ENCODE results near the gene SV2B. TPM values are rescaled to one million over a fixed set of nuclear protein-coding genes. Genes with fewer than 3 reads are reported as not detected.

SV2B gene
- polyA plus RNA-seq, 1 donor, result 0.67 TPM

GRCh38 chr15:91136386-91136923 lies 36.4 kb downstream of the SV2B start:
- no peak for DNase-seq

- no peak for DNase-seq
These were observed 40.5 kb downstream of the SV2B start for GRCh38 chr15:91140601-91141000.

DNA sequence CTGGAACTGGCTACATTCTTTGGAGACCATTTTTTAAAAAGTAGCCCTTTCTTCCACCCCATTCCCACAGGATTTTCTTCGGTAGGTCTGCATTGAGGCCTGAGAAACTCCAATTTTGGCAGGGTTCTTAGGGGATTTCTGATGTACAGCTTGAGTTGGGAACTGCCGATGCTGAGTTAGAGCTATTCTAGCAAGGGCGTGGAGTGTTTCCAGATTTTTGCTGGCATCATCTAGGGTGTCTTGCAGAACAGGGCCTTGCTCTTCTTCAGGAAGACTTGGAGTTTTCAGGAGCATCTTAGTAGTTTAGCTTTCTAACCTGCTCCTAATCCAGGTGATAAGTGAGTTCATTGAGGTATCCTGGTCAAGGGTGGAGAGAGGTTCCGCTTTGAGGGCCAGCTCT lies 41.0 kb downstream of the SV2B start:
- no peak for DNase-seq

DNA sequence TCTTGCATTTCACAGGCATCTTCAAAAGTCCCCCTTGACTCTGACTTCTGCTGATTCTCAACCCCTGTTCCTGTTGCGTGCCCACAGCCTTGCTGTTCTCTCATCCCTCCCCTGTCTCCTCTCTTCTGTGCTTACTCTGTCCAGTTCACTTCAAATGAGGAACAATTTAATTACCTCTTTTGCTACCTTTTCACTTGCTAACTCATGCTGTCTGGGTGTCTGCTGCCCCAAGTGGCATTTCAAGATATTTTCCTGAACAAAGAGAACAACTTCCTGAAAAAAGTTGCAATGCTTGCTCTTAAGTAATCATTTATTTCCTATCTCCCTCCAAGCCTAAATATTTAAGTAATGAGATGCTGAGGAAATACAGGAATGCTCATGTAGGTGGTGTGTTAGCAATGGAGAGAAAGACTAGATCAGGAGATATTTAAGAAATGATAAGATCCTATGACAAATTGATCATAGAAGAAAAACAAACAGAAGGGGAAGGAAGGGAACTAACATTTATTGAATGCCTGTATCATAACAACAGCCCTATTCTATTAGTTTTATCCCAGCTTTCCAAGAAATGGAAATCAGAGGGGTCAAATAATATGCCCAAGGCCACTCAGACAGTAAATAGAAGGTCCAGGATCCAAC lies 42.2 kb downstream of the SV2B start:
- DNase-seq, result no peak

DNA sequence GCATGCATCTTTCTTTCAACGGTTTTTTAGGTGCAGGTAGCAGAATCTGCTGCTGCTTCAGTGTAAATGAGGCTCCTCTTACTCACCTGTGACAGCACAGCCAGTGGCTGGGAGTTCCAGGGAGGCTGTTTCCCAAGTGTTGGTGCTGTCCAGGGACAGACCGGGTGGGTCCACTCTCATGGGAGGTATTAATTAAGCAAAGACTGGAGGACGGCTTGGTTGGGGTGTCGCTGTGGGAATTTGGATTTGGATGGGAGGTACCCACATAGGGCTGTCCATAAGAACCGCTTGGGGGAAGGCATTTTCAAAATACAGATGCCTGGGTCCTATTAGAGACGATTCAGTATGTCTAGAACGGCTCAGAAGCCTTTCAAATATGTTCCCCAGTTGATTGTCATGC lies 42.9 kb downstream of the SV2B start:
- no peak for DNase-seq

- DNase-seq, result no peak
These were observed 46.7 kb downstream of the SV2B start for GRCh38 chr15:91146728-91147127.

DNA sequence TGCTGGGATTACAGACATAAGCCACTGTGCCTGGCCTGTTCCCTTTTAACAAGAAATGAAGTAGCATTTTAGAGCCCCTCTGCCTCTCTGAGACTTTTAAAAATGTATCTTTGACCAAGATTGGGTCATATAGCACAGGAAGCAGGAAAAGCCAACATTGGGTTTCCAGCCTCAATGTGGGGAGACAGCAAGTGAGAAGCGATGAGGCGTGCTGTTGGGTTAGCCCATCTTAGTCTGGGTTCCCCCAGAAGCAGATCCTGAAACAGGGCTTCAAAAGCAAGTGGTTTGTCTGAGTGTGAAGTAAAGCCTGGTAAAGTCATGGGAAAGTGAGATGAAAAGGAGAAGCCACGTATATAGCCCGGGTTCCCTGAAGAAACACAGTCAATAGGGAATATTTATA lies 48.2 kb downstream of the SV2B start:
- DNase-seq, result no peak

DNA sequence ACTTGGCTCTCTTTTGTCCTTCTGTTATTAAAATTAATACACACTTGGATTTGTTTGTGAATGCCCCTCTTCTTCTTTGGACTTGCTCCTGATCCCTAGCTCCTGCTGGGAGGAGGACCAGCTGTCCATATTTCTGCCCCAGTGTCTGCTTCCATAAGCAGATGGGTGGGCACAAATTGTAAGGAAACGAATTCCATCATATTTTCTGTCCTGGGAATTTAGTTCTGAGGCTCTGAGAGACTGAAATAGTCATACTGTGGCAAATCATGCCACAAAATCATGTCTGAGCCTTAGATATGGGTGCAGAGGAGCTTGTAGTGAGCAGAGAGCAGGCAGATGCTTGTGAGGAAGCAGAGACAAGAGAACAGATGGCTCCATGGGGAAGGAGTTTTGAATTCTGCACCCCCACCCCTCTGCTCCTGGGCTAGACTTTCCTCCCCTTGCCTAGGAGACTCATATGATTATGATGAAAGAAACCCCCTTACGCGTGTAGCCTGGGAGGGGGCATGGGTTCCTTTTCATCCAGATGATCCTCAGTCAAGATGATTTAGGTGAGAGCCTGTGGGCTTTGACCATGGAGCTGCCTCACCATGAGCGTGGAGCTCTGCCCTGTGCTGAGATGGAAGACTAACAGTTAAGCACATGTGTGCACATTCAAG lies 50.6 kb downstream of the SV2B start:
- no peak for DNase-seq

GRCh38 chr15:91151781-91152563 lies 51.9 kb downstream of the SV2B start:
- no peak for DNase-seq

- DNase-seq, result no peak
These were observed 53.0 kb downstream of the SV2B start for GRCh38 chr15:91152896-91153581.

DNA sequence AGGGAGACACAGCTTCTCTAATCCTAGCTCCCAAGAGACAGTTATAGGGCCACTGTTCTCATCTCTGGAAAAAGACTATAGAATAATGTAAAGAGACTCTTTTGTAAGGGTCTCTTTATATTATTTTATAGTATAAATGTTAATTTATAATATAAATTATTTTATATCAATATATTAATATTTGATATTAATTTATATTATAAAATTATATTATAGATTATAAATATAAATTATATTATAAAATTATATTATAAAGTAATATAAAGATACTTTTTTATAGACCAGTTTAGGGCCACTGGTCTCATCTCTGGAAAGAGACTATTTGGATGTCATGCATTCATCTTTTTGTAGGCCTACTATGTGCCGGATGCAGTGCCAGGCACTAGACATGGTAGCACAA lies 53.9 kb downstream of the SV2B start:
- DNase-seq, result no peak

GRCh38 chr15:91156175-91156726 lies 56.2 kb downstream of the SV2B start:
- no peak for DNase-seq

GRCh38 chr15:91158415-91159394 lies 58.6 kb downstream of the SV2B start:
- DNase-seq, result no peak

DNA sequence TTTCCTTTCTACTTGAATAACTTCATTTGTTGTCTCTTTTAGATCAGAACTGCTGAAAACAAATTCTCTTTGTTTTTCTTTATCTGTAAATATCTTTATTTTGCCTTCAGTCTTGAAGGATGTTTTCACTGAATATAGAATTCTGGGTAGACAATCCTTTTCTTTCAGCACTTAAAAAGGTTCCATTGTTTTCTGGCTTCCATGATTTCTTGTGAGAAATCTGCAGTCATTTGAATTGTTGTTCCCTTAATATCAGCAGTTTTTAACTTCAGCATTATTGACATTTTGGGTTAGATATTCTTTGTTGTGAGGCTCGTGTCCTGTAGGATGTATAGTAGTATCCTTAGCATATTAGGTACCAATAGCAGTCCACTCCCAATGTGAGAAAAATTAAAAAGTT lies 65.8 kb downstream of the SV2B start:
- DNase-seq, result no peak

GRCh38 chr15:91168457-91168856 lies 68.4 kb downstream of the SV2B start:
- DNase-seq, result no peak

- DNase-seq, result no peak
These were observed 71.3 kb downstream of the SV2B start for GRCh38 chr15:91171334-91171733.

- no peak for DNase-seq
These were observed 82.0 kb downstream of the SV2B start for GRCh38 chr15:91182101-91182500.

- no peak for DNase-seq
These were observed 83.5 kb downstream of the SV2B start for GRCh38 chr15:91183596-91183995.

- no peak for DNase-seq
These were observed 84.4 kb downstream of the SV2B start for GRCh38 chr15:91184441-91184840.

- peak; percentile 53 for DNase-seq
These were observed 87.0 kb downstream of the SV2B start for GRCh38 chr15:91186904-91187656.
